Stimulated activated CD8-positive, alpha-beta memory T cell treated with anti-CD3 and anti-CD28 coated beads, Interleukin-15, amount 100 ng/mL, for 4 hours (primary cell): ENCODE data around the gene VAPB.

Experiments used
- DNase-seq, 2 donors: peaks; one replicate each; pipeline ENCODE4 v3.0.0-alpha.2; 2020; ENCODE audit warnings: low read depth in 2 of 2

Gene VAPB

GRCh38 chr20:58461104-58461503 lies 72.1 kb downstream of the VAPB start:
- DNase-seq, result no peak

GRCh38 chr20:58461899-58462298 lies 72.9 kb downstream of the VAPB start:
- no peak for DNase-seq

GRCh38 chr20:58463256-58463655 lies 74.2 kb downstream of the VAPB start:
- no peak for DNase-seq

- DNase-seq, result no peak
Observed at GRCh38 chr20:58464838-58465237, 75.8 kb downstream of the VAPB start.

GRCh38 chr20:58466095-58466708 lies 77.2 kb downstream of the VAPB start:
- DNase-seq, result no peak

- DNase-seq, result no peak
Observed at GRCh38 chr20:58466729-58467571, 77.9 kb downstream of the VAPB start.

GRCh38 chr20:58467572-58468527 lies 78.8 kb downstream of the VAPB start:
- DNase-seq, result no peak

GRCh38 chr20:58469616-58470015 lies 80.6 kb downstream of the VAPB start:
- DNase-seq, result no peak

GRCh38 chr20:58470336-58471192 lies 81.5 kb downstream of the VAPB start:
- DNase-seq, result no peak

- DNase-seq, result no peak
Observed at GRCh38 chr20:58471193-58472164, 82.5 kb downstream of the VAPB start.

GRCh38 chr20:58472273-58473018 lies 83.4 kb downstream of the VAPB start:
- no peak for DNase-seq

GRCh38 chr20:58473453-58474425 lies 84.7 kb downstream of the VAPB start:
- DNase-seq, result no peak

- DNase-seq, result no peak
Observed at GRCh38 chr20:58475466-58475865, 86.4 kb downstream of the VAPB start.

- DNase-seq, result no peak
Observed at GRCh38 chr20:58478141-58478805, 89.2 kb downstream of the VAPB start.

- no peak for DNase-seq
Observed at GRCh38 chr20:58479726-58480440, 90.9 kb downstream of the VAPB start.

- DNase-seq, result no peak
Observed at GRCh38 chr20:58480551-58481336, 91.7 kb downstream of the VAPB start.
